B cell (primary cell): ENCODE data around the gene ZNF57.

Experiments
- CTCF ChIP-seq: fragments of 200-600 bp; IDR thresholded peaks from one replicate; pipeline ENCODE4 v1.8.0; 2022; ENCODE audit warnings: antibody characterized with exemption, mild to moderate bottlenecking
- EZH2 ChIP-seq: IDR thresholded peaks from 2 replicates; pipeline ENCODE4 v1.6.1; 2012; ENCODE audit warnings: borderline replicate concordance, low read depth, mild to moderate bottlenecking, moderate library complexity, low read length; ENCODE audit not compliant: insufficient read depth, poor library complexity, severe bottlenecking

GRCh38 chr19:2949939-2950285 lies 49.2 kb downstream of the ZNF57 start:
- TF ChIP-seq CTCF = no peak
- TF ChIP-seq EZH2 = no peak
